ENCODE results near the gene CTF1. TPM values are rescaled to one million over a fixed set of nuclear protein-coding genes. Genes with fewer than 3 reads are reported as not detected.
"Not testable (repeated sequence)": the region's sequence is repeated elsewhere in the genome, so short reads cannot be mapped to it uniquely, and the experiment has no call there.

The CTF1 gene
- total RNA-seq, 1 donor from 2014 or later, result 3.2 TPM

- Histone ChIP-seq H3K36me3 (peaks cover 0 to 38% of the 10 kb centered on the region in 2 donors), H3K27ac (no peak overlapping the region), H3K9me3 (no peaks in the 10 kb centered on the region), H3K4me1 (peaks cover 15% of the 10 kb centered on the region), H3K4me3 (no peak overlapping the region), H3K27me3 (no peaks in the 10 kb centered on the region)
- no peak for DNase-seq (ENCODE audit: extremely low spot score in 2 of 2)
- TF ChIP-seq POLR2A (IDR thresholded peaks at IDR 0.05) (no peak), CTCF (IDR thresholded peaks at IDR 0.05) (no peak), POLR2AphosphoS5 (IDR thresholded peaks at IDR 0.05; ENCODE audit: insufficient read depth in 1 of 2, low read depth in 1 of 2) (no peak)
- intact Hi-C loops (cut with DNase I), result no loop called here
Measured at GRCh38 chr16:30888856-30889499, 7.4 kb upstream of the CTF1 start.

- H3K27me3 ChIP-seq, result no peaks in the 10 kb centered on the region
- TF ChIP-seq POLR2AphosphoS5 (IDR thresholded peaks at IDR 0.05; ENCODE audit: insufficient read depth in 1 of 2, low read depth in 1 of 2) (no peak), POLR2A (IDR thresholded peaks at IDR 0.05) (no peak), CTCF (IDR thresholded peaks at IDR 0.05) (no peak)
- intact Hi-C loops (cut with DNase I), result no loop called here
- H3K36me3 ChIP-seq, result peaks cover 0 to 38% of the 10 kb centered on the region in 2 donors
- H3K27ac ChIP-seq, result no peak overlapping the region
- H3K9me3 ChIP-seq, result no peaks in the 10 kb centered on the region
- no peak for DNase-seq (ENCODE audit: extremely low spot score in 2 of 2)
- H3K4me1 ChIP-seq, result peaks cover 21% of the 10 kb centered on the region
- H3K4me3 ChIP-seq, result no peak overlapping the region
Measured at GRCh38 chr16:30889721-30890120, 6.7 kb upstream of the CTF1 start.

GRCh38 chr16:30891043-30891823 lies 5.2 kb upstream of the CTF1 start:
- peaks cover 36% of the 10 kb centered on the region for H3K4me1 ChIP-seq
- H3K27me3 ChIP-seq; H3K9me3 ChIP-seq; H3K4me3 ChIP-seq; DNase-seq (ENCODE audit: extremely low spot score in 2 of 2); H3K27ac ChIP-seq; intact Hi-C loops (cut with DNase I): not testable (repeated sequence)
- H3K36me3 ChIP-seq, result peaks cover 0 to 28% of the 10 kb centered on the region in 2 donors

- H3K9me3 ChIP-seq, result no peaks in the 10 kb centered on the region
- peak overlapping the region; percentile 87 to 94 for H3K4me3 ChIP-seq
- H3K4me1 ChIP-seq, result peaks cover 48% of the 10 kb centered on the region
- H3K27me3 ChIP-seq, result no peaks in the 10 kb centered on the region
- H3K27ac ChIP-seq, result peak overlapping the region; percentile 100
- TF ChIP-seq CTCF (IDR thresholded peaks at IDR 0.05), result no peak
- no peak for TF ChIP-seq POLR2AphosphoS5 (IDR thresholded peaks at IDR 0.05; ENCODE audit: insufficient read depth in 1 of 2, low read depth in 1 of 2)
- no peak for TF ChIP-seq POLR2A (IDR thresholded peaks at IDR 0.05)
- no peak for DNase-seq (ENCODE audit: extremely low spot score in 2 of 2)
- intact Hi-C loops (cut with DNase I), result no loop called here
- H3K36me3 ChIP-seq, result peaks cover 0 to 28% of the 10 kb centered on the region in 2 donors
Measured at GRCh38 chr16:30892670-30893416, 3.6 kb upstream of the CTF1 start.

- Histone ChIP-seq H3K4me1 (peaks cover 49% of the 10 kb centered on the region), H3K36me3 (peaks cover 0 to 28% of the 10 kb centered on the region in 2 donors), H3K9me3 (no peaks in the 10 kb centered on the region), H3K27ac (peak overlapping the region; percentile 100), H3K27me3 (no peaks in the 10 kb centered on the region), H3K4me3 (peak overlapping the region; percentile 87 to 94)
- intact Hi-C loops (cut with DNase I), result no loop called here
- no peak for DNase-seq (ENCODE audit: extremely low spot score in 2 of 2)
- TF ChIP-seq POLR2A (IDR thresholded peaks at IDR 0.05) (no peak), POLR2AphosphoS5 (IDR thresholded peaks at IDR 0.05; ENCODE audit: insufficient read depth in 1 of 2, low read depth in 1 of 2) (no peak), CTCF (IDR thresholded peaks at IDR 0.05) (no peak)
Measured at GRCh38 chr16:30893417-30893743, 3.0 kb upstream of the CTF1 start.
